Eye (tissue), 1 donor: Measurements from ENCODE around the gene NUP153.
"Not testable (repeated sequence)": the region's sequence is repeated elsewhere in the genome, so short reads cannot be mapped to it uniquely, and the experiment has no call there.

Experiments used
- DNase-seq: peaks from one replicate; pipeline ENCODE4 v3.0.0-alpha.2; 2015

The NUP153 gene

DNA sequence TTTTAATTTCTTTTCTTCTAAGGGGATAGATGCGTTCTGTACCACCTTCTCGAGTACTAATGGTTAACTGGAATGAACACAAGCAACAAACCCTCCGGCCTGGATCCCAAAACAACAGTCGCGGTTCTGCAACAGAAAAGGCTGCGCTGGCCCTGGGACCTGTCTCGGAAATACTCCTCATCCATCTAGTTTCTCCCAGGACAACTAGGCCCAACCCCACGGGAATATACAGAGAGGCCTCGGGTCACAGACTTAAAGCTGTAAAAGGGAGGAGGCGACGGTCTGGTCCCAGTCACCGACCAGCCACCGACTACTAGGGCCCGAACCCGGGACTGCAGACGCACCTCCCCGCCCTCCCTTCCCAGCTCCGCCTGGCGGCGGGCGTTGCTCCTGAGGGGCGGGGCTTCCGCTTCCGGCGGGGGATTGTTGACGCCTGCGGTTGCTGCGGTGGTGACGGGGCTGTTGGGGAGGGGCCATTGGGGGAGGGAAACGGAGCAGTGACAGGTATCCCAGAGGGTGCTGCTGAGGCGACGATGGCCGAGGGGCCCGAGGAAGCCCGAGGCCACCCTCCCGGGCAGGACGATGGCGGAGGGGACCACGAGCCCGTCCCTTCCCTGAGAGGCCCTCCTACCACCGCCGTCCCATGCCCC, 106.7 kb downstream of the NUP153 start, which contains the start of gene FAM8A1:
Gene FAM8A1, plus strand, starts transcription at position 426 of the 650 bp plus-strand sequence. Its CDS starts 108 bp downstream, at position 534.
- peak; percentile 97 for DNase-seq

DNA sequence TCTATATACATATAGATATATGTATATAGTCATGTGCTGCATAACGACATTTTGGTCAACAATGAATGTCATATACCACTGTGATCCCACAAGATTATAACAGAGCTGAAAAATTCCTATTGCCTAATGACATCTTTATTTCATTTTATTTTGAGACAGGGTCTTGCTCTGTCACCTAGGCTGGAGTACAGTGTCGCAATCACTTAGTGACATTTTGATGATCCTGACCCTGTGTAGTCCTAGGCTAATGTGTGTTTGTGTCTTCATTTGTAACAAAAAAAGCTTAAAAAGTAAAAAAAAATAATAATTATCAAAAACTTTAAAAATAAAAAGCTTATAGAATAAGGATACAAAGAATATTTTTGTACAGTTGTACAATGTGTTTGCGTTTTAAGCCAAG, 110.6 kb downstream of the NUP153 start:
- DNase-seq = no peak

DNA sequence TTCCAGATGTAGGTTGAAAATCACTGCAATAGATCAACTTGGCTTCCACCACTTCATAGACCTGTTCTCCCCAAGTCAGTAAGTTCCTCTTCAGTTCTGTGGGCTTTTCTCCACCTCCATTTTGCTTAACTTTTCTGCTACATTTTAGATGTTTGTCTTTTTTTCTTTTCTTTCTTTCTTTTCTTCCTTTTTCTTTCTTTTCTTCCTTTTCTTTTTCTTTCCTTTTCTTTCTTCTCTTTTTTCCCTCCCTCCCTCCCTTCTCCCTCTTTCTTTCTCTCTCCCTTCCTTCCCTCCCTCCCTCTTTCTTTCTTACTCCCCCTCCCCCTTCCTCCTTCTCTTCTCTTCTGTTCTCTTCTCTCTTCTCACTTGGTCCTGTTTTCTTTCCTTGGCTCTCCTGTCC, 113.5 kb downstream of the NUP153 start:
- DNase-seq = no peak

DNA sequence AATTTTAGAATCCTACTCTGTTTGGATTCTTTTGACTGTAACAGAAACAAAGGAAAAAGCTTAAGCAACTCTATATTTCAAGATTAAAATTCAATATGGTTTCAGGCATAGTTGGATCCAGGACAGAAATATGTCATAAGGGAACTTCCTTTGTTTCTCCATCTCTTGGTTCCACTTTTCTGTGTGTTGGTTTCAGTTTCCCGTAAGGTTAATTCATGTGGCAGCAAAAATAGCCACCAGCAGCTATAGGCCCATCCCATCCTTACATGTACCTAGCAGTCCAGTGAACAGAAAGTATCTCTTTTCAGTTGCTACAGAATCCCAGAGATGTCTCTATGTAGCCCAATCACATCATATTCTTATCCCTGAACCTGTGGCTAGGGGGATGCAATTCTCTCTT, 115.4 kb downstream of the NUP153 start:
- DNase-seq = no peak

DNA sequence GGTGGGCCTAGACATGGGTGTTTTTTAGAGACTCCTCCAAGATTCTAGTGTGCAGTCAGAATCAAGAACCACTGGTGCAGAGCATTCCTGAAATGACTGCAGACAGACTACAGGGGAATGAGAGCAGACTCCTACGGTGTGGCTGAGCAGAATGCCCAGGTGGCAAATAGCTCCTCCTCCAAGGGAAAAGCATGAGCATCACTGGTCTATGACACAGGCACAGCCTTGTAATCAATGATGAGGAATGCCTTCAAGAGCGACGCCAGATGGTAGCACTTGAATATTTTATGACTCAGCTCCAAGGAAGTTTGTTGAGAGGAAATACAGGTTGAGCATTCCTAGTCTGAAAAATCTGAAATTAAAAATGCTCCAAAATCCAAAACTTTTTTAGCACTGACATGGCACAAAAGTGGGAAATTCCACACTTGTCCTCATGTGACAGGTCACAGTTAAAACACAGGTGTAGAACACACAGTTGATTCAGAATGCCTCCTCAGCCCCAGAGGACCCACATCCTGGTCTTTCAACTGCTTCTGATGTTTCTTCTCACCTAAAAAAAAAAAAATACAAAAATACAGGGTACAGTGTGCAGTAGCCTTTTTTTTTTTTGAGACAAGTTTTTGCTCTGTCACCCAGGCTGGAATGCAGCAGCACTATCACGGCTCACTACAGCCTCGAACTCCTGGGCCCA, 117.2 kb downstream of the NUP153 start:
- DNase-seq = peak; percentile 78

DNA sequence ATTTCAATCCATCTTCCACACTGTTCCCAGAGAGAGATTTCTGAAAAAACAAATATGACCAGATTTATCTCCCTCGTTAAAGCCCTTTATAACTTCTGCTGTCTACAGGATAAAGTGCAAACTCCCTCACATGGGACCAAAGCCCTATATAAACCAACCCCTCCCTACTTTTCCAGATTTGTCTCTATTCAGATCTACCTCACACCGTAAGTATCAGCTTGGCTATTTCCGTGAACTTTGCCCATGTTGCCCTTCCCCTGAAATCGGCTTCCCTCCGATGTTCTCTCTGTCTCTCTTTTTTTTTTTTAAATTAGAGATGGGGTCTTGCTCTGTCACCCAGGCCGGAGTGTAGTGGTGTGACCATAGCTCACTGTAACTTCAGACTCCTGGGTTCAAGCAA, 118.7 kb downstream of the NUP153 start:
- DNase-seq = no peak

DNA sequence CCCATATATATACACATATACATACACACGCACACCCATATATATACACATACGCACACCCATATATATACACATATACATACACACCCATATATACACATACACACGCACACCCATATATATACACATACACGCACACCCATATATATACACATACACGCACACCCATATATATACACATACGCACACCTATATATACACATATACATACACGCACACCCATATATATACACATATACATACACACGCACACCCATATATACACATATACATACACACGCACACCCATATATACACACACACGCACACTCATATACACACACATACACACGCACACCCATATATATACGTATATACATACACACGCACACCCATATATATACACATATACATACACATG, 120.1 kb downstream of the NUP153 start:
- not testable (repeated sequence) for DNase-seq

DNA sequence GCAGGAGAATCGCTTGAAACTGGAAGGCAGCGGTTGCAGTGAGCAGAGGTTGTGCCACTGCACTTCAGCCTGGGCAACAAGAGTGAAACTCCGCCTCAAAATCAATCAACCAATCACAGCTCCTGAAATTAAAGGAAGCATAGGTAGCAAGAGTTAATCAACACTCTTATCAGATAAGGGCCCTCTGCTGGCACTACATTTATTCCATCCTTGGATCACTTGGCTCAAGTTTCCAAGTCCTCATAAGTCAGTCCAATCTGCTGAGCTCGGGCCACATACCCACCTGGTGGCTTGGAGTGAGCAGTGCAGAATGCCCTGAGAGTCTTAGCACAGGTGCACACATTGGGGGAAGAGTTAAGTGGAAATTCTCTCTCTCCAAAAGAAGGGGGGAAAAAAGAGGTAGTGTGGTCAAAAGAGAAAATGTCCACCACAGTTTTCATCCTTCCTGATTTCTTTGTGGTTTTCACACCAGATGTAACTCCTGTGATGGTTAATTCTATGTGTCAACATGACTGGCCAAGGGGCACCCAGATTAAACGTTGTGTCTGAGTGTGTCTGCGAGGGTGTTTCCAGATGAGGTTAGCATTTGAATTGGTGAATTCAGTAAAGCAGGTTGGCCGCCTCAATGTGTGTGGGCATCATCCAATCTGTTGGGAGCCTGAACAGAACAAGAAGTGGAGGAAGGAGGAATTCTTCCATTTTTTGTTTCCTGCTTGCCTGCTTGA, 120.8 kb downstream of the NUP153 start:
- no peak for DNase-seq

DNA sequence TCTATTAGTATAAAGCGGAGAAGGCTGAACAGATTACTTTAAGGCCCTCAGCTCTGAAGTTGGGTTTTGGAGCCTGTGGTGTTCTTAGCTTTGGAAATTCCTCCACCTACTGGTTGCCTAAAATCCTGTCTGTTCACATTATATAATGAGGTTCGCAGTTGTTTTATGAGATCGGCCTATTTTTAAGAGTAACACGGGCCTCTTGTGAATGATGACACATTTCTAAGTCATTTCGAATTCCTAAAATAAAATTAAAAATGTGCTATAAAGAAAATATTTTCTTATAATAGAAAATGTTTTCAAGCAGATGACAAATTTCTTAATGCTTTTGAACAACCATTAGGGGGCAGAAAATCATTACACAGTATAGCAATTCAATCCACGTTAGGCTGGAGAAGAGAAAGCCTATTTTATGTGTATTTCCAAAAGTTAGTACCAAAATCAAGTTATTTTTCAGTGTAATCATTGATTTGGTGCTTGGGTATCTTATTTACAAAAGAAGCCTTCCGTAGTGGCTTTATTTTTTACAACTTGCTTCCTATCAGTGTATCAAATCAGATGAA, 122.4 kb downstream of the NUP153 start:
- peak; percentile 91 for DNase-seq

DNA sequence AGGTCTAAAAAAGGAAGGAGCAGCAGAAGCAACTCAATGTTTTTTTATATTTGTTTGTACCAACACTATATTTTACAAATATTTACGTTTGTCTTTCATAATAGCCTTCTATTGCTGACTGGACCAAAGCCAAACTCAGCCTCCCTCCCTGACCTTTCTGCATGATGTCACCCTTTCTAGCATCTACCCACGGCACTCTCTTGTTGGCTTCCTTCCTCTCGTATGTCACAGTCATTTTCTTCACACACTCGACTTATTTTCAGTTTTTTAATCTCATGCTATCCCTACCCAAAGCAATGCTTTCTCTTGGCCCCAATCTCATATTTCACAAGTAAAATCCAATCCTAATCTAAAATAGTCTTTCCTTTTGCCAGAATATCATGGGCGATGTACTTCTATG, 122.9 kb downstream of the NUP153 start:
- no peak for DNase-seq

DNA sequence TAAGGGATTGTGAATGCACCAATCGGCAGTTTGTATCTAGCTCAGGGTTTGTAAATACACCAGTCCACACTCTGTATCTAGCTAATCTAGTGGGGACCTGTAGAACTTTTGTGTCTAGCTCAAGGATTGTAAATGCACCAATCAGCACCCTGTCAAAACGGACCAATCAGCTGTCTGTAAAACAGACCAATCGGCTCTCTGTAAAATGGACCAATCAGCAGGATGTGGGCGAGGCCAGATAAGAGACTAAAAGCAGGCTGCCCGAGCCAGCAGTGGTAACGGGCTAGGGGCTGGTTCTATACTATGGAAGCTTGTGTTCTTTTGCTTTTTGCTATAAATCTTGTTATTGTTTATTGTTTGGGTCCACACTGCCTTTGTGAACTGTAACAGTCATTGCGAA, 125.4 kb downstream of the NUP153 start:
- DNase-seq = not testable (repeated sequence)

DNA sequence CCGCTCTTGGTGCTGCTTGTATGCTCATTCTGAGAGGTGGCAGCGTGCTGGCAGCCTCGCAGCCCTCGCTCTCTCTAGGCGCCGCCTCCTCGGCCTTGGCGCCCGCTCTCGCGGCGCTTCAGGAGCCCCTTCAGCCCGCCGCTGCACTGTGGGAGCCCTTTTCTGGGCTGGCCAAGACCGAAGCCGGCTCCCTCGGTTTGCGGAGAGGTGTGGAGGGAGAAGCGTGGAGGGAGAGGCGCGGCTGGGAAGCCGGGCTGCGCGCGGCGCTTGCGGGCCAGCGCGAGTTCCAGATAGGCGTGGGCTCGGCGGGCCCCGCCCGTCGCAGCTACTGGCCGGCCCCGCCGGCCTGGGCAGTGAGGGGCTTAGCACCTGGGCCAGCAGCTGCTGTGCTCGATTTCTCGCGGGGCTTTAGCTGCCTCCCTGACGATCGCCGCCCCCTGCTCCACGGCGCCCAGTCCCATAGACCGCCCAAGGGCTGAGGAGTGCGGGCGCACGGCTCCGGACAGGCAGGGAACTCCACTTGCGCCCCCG, 126.1 kb downstream of the NUP153 start:
- peak; percentile 79 for DNase-seq

DNA sequence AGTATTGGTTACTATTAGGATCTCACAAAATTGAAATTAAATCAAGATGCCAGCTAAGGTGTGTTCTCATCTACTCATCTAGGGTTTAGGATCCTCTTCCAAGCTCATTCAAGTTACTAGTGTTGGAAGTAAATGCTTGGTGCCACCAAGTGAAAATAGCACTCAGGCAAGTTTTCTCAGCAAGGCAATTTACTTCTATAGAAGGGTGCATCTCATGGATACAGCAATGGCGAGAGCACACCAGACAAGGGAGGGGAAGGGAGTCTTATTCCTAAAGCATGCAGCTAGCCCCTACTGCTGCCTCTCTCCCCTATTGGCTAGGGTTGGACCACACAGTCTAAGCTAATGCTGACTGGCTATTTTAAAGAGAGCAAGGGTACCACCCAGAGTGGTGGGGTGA, 129.7 kb downstream of the NUP153 start:
- no peak for DNase-seq

DNA sequence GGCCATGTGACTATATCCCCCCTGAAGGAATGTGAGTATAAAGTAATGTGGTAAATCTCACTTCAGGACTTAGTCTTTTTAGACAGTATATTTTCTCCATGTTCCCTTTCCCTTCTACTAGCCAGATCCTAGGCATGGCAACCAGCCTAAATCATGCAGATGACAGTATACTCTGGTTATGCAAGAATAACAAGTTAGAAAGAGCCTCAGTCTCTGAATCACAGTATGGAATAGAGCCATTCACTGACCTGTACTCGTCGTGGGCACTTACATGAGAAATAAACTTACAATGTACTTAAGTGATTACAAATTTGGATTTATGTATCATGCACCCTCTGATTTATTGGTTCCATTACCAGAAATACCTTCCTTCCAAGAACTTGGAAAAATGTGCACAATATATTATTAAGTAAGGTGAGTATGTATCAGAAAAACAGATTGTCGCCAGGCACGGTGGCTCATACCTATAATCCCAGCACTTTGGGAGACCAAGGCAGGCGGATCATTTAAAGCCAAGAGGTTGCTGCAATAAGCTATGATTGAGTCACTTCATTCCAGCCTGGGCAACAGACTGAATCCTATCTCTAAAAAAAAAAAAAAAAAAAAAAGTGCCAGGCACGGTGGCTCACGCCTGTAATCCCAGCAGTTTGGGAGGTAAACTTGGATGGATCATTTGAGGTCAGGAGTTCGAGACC, 131.7 kb downstream of the NUP153 start:
- no peak for DNase-seq

DNA sequence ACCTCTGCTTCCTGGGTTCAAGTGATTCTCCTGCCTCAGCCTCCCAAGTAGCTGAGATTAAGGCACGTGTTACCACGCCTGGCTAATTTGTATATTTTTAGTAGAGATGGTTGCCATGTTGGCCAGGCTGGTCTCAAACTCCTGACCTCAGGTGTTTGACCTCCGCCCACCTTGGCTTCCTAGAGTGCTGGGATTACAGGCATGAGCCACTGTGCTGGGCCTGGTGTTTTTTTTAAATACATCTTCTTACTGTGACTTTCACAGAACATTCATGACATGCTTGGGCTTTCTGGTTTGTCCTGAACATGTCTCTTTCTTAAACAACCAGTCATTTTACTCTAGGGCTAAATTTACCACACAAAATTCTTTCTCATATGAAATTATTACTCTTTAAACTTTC, 141.3 kb downstream of the NUP153 start:
- no peak for DNase-seq
